ENCODE results near the gene ACAP3. TPM values are rescaled to one million over a fixed set of nuclear protein-coding genes. Genes with fewer than 3 reads are reported as not detected.

Gene ACAP3
- total and polyA plus RNA-seq, 7 experiments from 2014 or later = 3.2 to 70.8 (median 55.1) TPM

DNA sequence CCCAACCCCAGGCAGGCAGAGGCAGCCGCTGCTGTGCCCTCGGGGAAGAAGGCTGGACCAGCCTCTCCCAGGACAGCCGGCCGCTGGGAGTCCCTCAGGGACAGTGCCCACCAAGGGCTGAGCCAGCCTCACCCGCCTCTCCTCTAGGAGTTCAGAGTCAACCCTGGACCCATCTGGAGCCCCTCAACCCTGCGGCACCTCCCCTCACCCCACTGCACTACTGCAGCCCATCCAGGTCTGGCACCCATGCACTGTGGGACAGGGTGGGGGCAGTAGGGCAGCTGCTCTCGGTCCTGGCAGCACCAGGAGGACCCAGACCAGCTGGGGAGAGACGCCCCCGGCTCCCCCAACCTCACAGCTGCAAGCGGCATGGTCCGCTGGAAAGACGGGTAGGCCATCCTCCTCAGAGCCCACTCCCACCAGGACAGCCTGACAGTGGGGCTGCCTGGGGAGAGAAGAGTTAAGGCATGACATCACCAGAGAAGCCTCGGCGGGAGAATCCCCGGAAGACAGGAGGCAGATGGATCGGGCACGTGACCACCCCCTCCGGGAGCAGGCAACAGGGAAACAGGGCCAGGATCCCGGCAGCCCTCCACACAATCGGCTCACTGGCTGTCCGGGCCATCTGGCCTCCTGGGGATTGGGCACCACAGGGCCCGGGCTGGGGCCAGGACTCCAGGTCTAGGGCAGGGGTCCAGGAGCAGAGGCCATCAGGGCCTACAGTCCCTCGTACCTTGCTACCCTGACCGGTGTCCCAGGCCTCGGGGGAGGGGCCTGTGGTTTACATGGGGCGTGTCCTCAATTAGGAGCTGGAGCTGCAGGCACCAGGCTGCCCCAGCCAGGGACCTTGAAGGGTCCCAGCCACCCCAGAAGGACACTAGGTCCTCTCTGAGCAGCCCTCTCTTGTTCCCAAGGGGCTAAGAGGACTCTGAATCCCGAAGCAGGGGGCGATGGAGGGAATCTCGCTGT is 3.1 kb downstream of the ACAP3 start:
- POLR2A ChIA-PET = interaction anchor here (0.6 to 1.3 kb wide), 8 partner anchors 14 to 202 kb away, joined by 3 to 6 read pairs (median 3); partner anchors contain the start of gene AURKAIP1

DNA sequence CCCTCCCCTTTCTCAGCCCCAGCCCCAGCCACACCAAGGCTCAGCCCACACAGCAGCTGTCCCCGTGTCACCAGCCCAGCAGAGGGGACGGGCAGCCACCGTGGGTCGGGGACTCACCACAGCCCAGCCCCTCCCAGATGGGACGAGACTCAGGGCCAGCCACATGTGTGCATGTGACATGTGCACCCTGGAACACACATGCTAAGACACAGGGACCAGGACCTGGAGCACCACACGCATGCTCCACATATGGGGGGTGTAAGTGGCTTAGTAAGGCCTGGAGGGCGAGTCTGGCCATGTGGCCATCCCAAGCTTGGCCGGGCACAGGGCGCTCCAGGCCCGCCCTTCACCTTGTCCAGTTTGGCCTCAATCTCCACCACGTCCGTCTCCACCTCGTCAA is 4.0 kb downstream of the ACAP3 start:
- peaks cover 11 to 24% (median 18%) of the 10 kb centered on the region in 7 donors for H3K4me1 Mint-ChIP-seq
- peak overlapping the region in 1 of 10 donors; percentile 56 for H3K4me3 Mint-ChIP-seq
- H3K9me3 Mint-ChIP-seq = peaks cover 0 to 2% (median 0%) of the 10 kb centered on the region in 11 donors
- Histone ChIP-seq H3K27me3 (ENCODE audit: control insufficient read depth in 2 of 2, insufficient read depth in 2 of 2, low read length in 2 of 2) (no peaks in the 10 kb centered on the region), H3K36me3 (ENCODE audit: control insufficient read depth in 2 of 3, insufficient read depth in 3 of 3, low read length in 3 of 3) (no peaks in the 10 kb centered on the region), H3K9me3 (ENCODE audit: control insufficient read depth in 2 of 3, low read length in 3 of 3) (no peaks in the 10 kb centered on the region), H3K4me3 (ENCODE audit: low read length) (no peak overlapping the region), H3K27ac (ENCODE audit: low read depth, low read length) (no peak overlapping the region), H3K4me1 (ENCODE audit: control insufficient read depth in 2 of 2, insufficient read depth in 2 of 2, low read length in 2 of 2) (peaks cover 23 to 29% of the 10 kb centered on the region in 2 donors)
- DNase-seq (no peak), ATAC-seq (no peak)
- intact Hi-C loops (cut with micrococcal nuclease) = loop anchor here in 1 of 2 donors (10.0 kb wide), 1 partner anchor 289 kb away; the partner anchor contains the start of gene ISG15
- H3K27me3 Mint-ChIP-seq = no peaks in the 10 kb centered on the region
- ChIA-PET POLR2A (interaction anchor here (0.9 to 1.3 kb wide), 2 partner anchors 12 to 50 kb away, joined by 3 read pairs; no protein-coding TSS in a partner anchor), CTCF (interaction anchor here (0.6 kb wide), 1 partner anchor 150 kb away, joined by 6 read pairs; no protein-coding TSS in a partner anchor)
- H3K27ac Mint-ChIP-seq = no peak overlapping the region
- peaks cover 0 to 4% (median 0%) of the 10 kb centered on the region in 5 donors for H3K36me3 Mint-ChIP-seq

More for the DNA sequence above, 3.1 kb downstream of the ACAP3 start:
- peak overlapping the region; percentile 57 for H3K27ac ChIP-seq (ENCODE audit: low read depth, low read length)
- Mint-ChIP-seq H3K4me1 (peaks cover 11 to 24% (median 18%) of the 10 kb centered on the region in 7 donors), H3K27me3 (no peaks in the 10 kb centered on the region), H3K27ac (peak overlapping the region in 7 of 9 donors; percentile 38 to 87 (median 68)), H3K4me3 (peak overlapping the region; percentile 42 to 91 (median 85)), H3K9me3 (peaks cover 0 to 2% (median 0%) of the 10 kb centered on the region in 11 donors), H3K36me3 (peaks cover 0 to 4% (median 0%) of the 10 kb centered on the region in 5 donors)
- no peaks in the 10 kb centered on the region for H3K27me3 ChIP-seq (ENCODE audit: control insufficient read depth in 2 of 2, insufficient read depth in 2 of 2, low read length in 2 of 2)
- DNase-seq (no peak), ATAC-seq (no peak)
- peak overlapping the region; percentile 53 for H3K4me3 ChIP-seq (ENCODE audit: low read length)
- H3K4me1 ChIP-seq (ENCODE audit: control insufficient read depth in 2 of 2, insufficient read depth in 2 of 2, low read length in 2 of 2) = peaks cover 28 to 34% of the 10 kb centered on the region in 2 donors
- CTCF ChIA-PET = interaction anchor here (0.5 to 1.0 kb wide), 6 partner anchors 44 to 202 kb away, joined by 3 to 4 read pairs (median 4); no protein-coding TSS in a partner anchor
- intact Hi-C loops (cut with micrococcal nuclease) = loop anchor here (1.0 to 10.0 kb wide), 5 partner anchors 52 to 292 kb away; partner anchors contain the start of genes ISG15 (in 2 of the 2) and ATAD3A (in 1 of the 2)
- no peaks in the 10 kb centered on the region for H3K36me3 ChIP-seq (ENCODE audit: control insufficient read depth in 2 of 3, insufficient read depth in 3 of 3, low read length in 3 of 3)
- no peaks in the 10 kb centered on the region for H3K9me3 ChIP-seq (ENCODE audit: control insufficient read depth in 2 of 3, low read length in 3 of 3)

GRCh38 chr1:1302951-1303509 is 4.7 kb downstream of the ACAP3 start:
- no peak overlapping the region for H3K4me3 Mint-ChIP-seq
- H3K4me3 ChIP-seq (ENCODE audit: low read length) = no peak overlapping the region
- peaks cover 11 to 24% (median 18%) of the 10 kb centered on the region in 7 donors for H3K4me1 Mint-ChIP-seq
- H3K9me3 ChIP-seq (ENCODE audit: control insufficient read depth in 2 of 3, low read length in 3 of 3) = no peaks in the 10 kb centered on the region
- H3K36me3 Mint-ChIP-seq = peaks cover 0 to 4% (median 0%) of the 10 kb centered on the region in 5 donors
- no peak for ATAC-seq
- intact Hi-C loops (cut with micrococcal nuclease) = loop anchor here in 1 of 2 donors (10.0 kb wide), 1 partner anchor 288 kb away; the partner anchor contains the start of gene ISG15
- CTCF ChIA-PET = no interaction called here
- no peaks in the 10 kb centered on the region for H3K27me3 ChIP-seq (ENCODE audit: control insufficient read depth in 2 of 2, insufficient read depth in 2 of 2, low read length in 2 of 2)
- no peak overlapping the region for H3K27ac Mint-ChIP-seq
- H3K27ac ChIP-seq (ENCODE audit: low read depth, low read length) = no peak overlapping the region
- H3K27me3 Mint-ChIP-seq = no peaks in the 10 kb centered on the region
- peaks cover 0 to 1% (median 0%) of the 10 kb centered on the region in 3 experiments for H3K36me3 ChIP-seq (ENCODE audit: control insufficient read depth in 2 of 3, insufficient read depth in 3 of 3, low read length in 3 of 3)
- POLR2A ChIA-PET = interaction anchor here (1.3 kb wide), 1 partner anchor 11 kb away, joined by 3 read pairs; no protein-coding TSS in a partner anchor
- peaks cover 0 to 2% (median 0%) of the 10 kb centered on the region in 11 donors for H3K9me3 Mint-ChIP-seq
- peaks cover 23 to 29% of the 10 kb centered on the region in 2 donors for H3K4me1 ChIP-seq (ENCODE audit: control insufficient read depth in 2 of 2, insufficient read depth in 2 of 2, low read length in 2 of 2)
- no peak for DNase-seq

DNA sequence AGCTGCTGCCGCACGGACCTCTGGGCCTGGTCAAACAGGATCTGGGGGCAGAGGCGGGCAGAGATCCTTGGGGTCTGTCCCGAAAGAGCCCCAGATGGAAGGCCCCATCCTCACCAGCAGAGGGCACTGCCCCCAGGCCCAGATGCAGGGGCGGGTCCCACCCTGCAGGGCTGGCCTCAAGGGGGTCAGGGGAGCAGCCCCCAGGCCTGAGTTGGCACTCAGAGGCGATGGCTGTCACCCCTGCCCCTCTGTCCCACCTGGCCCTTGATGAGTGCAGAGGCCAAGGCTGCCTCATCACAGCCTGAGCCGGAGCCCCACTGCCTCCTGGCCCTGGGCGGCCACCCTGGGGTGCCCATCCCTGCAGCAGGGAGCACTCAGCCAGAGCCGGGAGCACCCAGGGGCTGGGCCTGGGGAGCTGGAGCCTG is 5.7 kb downstream of the ACAP3 start:
- intact Hi-C loops (cut with micrococcal nuclease) = loop anchor here in 1 of 2 donors (10.0 kb wide), 1 partner anchor 287 kb away; the partner anchor contains the start of gene ISG15
- DNase-seq (no peak), ATAC-seq (no peak)
- ChIA-PET CTCF (no interaction called here), POLR2A (no interaction called here)
- Histone ChIP-seq H3K4me1 (ENCODE audit: control insufficient read depth in 2 of 2, insufficient read depth in 2 of 2, low read length in 2 of 2) (peaks cover 21 to 25% of the 10 kb centered on the region in 2 donors), H3K4me3 (ENCODE audit: low read length) (no peak overlapping the region), H3K27me3 (ENCODE audit: control insufficient read depth in 2 of 2, insufficient read depth in 2 of 2, low read length in 2 of 2) (no peaks in the 10 kb centered on the region), H3K27ac (ENCODE audit: low read depth, low read length) (no peak overlapping the region), H3K36me3 (ENCODE audit: control insufficient read depth in 2 of 3, insufficient read depth in 3 of 3, low read length in 3 of 3) (peaks cover 0 to 4% (median 0%) of the 10 kb centered on the region in 3 experiments), H3K9me3 (ENCODE audit: control insufficient read depth in 2 of 3, low read length in 3 of 3) (no peaks in the 10 kb centered on the region)
- Mint-ChIP-seq H3K27me3 (no peaks in the 10 kb centered on the region), H3K4me1 (peaks cover 11 to 22% (median 16%) of the 10 kb centered on the region in 7 donors), H3K9me3 (peaks cover 0 to under 1% (median 0%) of the 10 kb centered on the region in 11 donors), H3K4me3 (no peak overlapping the region), H3K36me3 (peaks cover 0 to 4% (median 0%) of the 10 kb centered on the region in 5 donors), H3K27ac (no peak overlapping the region)

DNA sequence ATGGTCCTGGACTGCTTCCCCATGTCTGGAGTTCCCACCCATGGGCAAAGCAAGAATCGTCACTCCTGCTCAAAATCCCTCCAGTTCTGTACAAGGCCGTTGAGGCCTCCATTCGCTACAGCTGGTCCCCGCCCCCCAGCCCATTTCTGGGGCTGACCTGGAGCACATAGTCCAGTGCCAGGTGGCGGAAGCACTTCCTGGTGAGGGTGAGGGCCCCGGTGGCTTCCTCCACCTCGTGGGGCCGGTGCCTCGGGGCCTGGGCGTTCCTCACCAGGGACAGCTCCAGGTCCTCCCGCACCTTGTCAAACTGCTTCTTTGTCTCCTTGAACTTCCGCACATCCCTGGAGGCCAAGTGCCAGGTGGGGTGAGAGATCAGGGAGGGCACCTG is 7.4 kb downstream of the ACAP3 start:
- ATAC-seq (no peak), DNase-seq (no peak)
- Histone ChIP-seq H3K4me3 (ENCODE audit: low read length) (no peak overlapping the region), H3K27me3 (ENCODE audit: control insufficient read depth in 2 of 2, insufficient read depth in 2 of 2, low read length in 2 of 2) (no peaks in the 10 kb centered on the region), H3K36me3 (ENCODE audit: control insufficient read depth in 2 of 3, insufficient read depth in 3 of 3, low read length in 3 of 3) (peaks cover 0 to 11% (median 0%) of the 10 kb centered on the region in 3 experiments), H3K4me1 (ENCODE audit: control insufficient read depth in 2 of 2, insufficient read depth in 2 of 2, low read length in 2 of 2) (peaks cover 9 to 11% of the 10 kb centered on the region in 2 donors), H3K27ac (ENCODE audit: low read depth, low read length) (no peak overlapping the region), H3K9me3 (ENCODE audit: control insufficient read depth in 2 of 3, low read length in 3 of 3) (no peaks in the 10 kb centered on the region)
- ChIA-PET POLR2A (interaction anchor here (1.0 kb wide), 1 partner anchor 11 kb away, joined by 3 read pairs; no protein-coding TSS in a partner anchor), CTCF (interaction anchor here (0.8 kb wide), 1 partner anchor 9 kb away, joined by 3 read pairs; no protein-coding TSS in a partner anchor)
- no peak overlapping the region for H3K4me3 Mint-ChIP-seq
- intact Hi-C loops (cut with micrococcal nuclease) = loop anchor here in 1 of 2 donors (10.0 kb wide), 1 partner anchor 286 kb away; the partner anchor contains the start of gene ISG15
- H3K27ac Mint-ChIP-seq = no peak overlapping the region
- no peaks in the 10 kb centered on the region for H3K9me3 Mint-ChIP-seq
- no peaks in the 10 kb centered on the region for H3K27me3 Mint-ChIP-seq
- H3K4me1 Mint-ChIP-seq = peaks cover 0 to 9% (median 4%) of the 10 kb centered on the region in 7 donors
- no peaks in the 10 kb centered on the region for H3K36me3 Mint-ChIP-seq
